Fibroblast of mammary gland (primary cell): Measurements from ENCODE around the gene ANAPC5.
"Not testable (repeated sequence)": the region's sequence is repeated elsewhere in the genome, so short reads cannot be mapped to it uniquely, and the experiment has no call there.

ENCODE experiments used
- DNase-seq: peaks from one replicate; pipeline ENCODE4 v3.0.0-alpha.2; 2010; ENCODE audit warnings: low read depth
- H3K4me3 ChIP-seq: 2 replicates; pipeline ENCODE4 v1.5.1; 2011; ENCODE audit warnings: low read depth, mild to moderate bottlenecking, low read length, moderate library complexity; ENCODE audit not compliant: control insufficient read depth
- TF ChIP-seq, protein P1 (sequence below): conservative IDR thresholded peaks from 2 replicates; pipeline ENCODE4 v1.5.1; 2011; ENCODE audit warnings: low read depth, low read length, inconsistent platforms; ENCODE audit not compliant: control insufficient read depth, insufficient read depth

ANAPC5 gene

DNA sequence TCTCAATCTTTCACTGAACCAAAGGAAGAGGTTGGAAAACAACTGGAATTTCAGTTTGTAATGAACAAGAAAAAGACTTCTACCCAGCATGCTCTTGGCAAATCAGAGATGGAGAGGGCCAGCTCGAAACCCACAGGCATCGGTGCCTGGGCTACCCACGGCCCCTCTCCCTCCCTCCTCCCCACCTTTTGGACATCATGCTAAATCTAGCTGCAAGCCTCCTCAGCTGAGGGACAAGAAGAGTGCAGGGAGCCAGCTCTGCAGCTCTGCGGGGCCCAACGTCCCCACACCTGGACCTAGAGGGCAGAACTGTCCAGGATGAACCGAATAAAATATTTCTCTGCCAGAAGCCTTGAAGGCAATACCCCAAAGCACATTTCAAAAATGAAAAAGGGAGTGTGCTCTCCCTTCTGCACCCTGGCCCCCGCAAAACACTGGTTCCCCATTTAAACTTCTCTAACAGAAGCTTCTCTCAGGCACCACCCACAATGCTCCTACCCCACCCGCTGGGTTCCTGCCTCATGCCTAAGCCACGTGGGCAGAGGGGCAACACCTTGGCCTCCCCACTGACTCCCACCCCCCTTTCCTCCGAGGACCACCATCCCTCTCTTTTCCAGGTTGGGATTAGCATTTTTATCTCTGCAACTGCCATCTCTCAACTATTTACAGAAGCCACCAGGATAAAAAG lies 63.9 kb downstream of the ANAPC5 start:
- TF ChIP-seq, protein P1, sequence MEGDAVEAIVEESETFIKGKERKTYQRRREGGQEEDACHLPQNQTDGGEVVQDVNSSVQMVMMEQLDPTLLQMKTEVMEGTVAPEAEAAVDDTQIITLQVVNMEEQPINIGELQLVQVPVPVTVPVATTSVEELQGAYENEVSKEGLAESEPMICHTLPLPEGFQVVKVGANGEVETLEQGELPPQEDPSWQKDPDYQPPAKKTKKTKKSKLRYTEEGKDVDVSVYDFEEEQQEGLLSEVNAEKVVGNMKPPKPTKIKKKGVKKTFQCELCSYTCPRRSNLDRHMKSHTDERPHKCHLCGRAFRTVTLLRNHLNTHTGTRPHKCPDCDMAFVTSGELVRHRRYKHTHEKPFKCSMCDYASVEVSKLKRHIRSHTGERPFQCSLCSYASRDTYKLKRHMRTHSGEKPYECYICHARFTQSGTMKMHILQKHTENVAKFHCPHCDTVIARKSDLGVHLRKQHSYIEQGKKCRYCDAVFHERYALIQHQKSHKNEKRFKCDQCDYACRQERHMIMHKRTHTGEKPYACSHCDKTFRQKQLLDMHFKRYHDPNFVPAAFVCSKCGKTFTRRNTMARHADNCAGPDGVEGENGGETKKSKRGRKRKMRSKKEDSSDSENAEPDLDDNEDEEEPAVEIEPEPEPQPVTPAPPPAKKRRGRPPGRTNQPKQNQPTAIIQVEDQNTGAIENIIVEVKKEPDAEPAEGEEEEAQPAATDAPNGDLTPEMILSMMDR, result no peak
- DNase-seq, result no peak
- H3K4me3 ChIP-seq, result no peak overlapping the region

DNA sequence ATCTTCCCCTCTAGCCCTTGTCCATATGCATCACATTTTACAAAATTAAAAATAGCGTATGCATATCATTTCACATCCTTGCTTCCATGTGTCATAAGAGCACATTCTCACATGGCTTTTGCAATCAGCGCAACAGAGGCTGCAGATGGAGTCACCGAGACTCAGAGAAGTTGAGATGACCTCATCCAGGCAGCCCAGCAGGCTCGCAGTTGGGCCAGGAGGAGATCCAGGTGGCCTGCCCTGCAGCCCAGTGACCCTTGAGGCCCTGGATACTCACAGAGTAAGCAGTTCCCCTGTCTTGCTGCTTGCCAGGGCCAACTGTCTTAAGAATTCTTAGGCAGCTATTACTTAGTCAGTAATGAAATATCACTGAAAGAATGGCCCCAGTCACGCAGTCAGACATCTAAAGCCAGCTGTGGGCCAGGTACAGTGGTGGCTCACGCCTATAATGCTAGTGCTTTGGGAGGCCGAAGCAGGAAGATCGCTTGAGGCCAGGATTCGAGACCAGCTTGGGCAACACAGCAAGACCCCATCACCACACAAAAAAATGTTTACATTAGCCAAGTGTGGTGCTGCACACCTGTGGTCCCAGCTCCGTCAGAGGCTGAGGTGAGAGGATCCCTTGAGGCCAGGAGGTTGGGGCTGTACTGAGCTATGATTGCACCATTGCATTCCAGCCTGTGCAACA lies 64.8 kb downstream of the ANAPC5 start:
- TF ChIP-seq, protein P1, result no peak
- peak; percentile 91 for DNase-seq
- no peak overlapping the region for H3K4me3 ChIP-seq

DNA sequence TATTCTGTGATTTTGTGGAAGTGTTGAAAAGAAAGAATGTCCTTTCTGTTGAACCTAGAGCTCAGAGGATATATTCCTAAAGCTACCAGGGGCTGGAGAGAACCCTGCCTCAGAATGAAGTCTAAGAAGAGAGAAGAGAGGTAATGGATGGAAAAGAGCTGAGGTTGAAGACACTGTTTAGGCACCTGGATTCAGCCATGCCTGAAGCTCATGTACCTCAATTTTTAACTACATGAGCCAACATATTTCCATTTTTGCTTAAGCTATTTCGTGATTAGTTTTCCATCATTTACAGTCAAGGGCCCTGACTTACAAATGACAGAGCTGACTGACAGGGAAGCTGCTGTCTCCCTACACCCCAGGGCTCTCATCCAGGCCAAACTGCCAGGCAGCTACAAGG lies 66.4 kb downstream of the ANAPC5 start:
- TF ChIP-seq, protein P1, result no peak
- H3K4me3 ChIP-seq, result no peak overlapping the region
- DNase-seq, result no peak

DNA sequence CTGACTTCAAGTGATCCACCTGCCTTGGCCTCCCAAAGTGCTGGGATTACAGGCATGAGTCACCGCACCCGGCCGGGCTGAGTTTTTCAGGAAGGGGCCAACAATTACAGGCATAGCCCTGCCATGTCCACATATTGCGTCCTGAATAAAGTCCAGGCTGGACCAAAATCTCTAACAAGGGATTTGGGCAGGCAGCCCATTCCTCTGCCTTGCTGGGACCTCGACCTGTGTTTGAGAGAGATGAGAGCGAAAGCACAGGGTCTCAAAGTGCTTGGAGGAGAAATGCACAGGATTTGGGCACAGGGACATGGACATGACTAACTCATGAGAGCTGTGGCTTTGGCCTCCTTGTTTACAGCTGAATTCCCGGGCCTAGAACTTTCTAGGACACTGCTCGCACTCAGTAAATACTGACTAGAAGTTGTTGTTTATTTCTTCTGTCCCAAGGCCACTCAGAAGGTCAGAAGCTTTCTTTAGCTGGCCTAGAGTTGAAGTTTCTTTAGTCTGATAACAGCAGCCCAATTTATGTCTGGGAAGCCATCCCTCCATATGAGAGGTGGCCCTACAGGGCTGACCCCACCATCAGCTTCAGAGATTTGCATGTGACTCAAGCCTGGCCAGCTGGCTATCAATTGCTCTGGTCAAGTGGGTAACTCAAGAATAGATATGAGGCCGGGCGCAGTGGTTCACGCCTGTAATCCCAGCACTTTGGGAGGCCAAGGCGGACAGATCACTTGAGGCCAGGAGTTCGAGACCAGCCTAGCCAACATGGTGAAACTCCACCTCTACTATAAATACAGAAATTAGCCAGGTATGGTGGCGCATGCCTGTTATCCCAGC lies 67.4 kb downstream of the ANAPC5 start:
- peak; percentile 31 for DNase-seq
- TF ChIP-seq, protein P1, result no peak
- H3K4me3 ChIP-seq, result no peak overlapping the region

DNA sequence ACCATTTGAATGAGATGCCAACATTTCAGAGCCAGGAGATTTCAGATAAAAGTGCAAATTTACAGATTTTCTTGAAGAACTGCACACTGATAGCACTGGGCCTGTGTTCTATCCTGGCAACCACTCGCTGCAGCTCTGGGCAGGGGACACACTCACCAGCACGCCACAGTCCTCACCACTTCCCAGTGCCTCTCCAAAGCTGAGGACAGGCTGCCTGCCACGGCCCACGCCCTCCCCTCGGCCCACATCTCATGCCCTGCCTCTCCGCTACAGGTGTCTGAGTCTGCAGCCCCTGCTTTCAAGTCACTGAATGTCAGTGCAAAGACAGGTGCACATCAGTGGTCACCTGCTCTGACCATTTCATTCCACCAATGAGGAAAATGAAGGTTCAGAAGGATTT lies 68.4 kb downstream of the ANAPC5 start:
- TF ChIP-seq, protein P1, result no peak
- no peak for DNase-seq
- H3K4me3 ChIP-seq, result no peak overlapping the region

DNA sequence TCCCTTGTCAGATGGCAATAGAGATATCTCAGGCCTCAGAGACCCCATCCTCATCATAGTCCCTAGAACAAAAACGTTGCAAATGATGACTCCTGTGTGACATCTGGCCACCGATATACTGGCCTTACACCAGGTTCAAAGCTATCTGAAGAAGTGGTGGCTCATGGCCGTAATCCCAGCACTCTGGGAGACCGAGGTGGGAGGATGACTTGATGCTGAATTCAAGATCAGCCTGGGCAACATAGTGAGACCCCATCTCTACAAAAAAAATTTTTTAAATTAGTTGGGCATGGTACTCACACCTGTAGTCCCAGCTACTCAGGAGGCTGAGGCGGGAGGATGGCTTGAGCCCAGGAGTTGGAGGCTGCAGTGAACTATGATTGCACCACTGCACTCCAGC lies 68.8 kb downstream of the ANAPC5 start:
- TF ChIP-seq, protein P1, result no peak
- DNase-seq, result no peak
- H3K4me3 ChIP-seq, result no peak overlapping the region

DNA sequence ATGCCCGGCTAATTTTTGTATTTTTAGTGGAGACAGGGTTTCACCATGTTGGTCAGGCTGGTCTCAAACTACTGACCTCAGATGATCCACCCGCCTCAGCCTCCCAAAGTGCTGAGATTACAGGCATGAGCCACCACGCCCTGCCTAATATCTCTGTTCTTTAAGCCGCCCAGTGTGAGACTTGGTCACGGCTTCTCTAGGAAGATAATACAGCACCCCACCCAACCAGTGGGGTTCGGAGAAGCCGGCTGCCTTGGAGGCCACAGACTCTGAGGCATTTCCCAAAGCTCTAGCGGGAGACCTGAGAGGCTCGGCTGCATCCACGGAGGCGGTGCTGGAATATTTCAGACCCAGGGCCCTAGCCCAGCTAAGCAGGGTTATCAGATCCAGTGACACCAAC lies 69.3 kb downstream of the ANAPC5 start:
- not testable (repeated sequence) for H3K4me3 ChIP-seq, DNase-seq
